Lower leg skin (tissue), 3 donors: ENCODE data around the gene ABLIM1.

Experiments used
- POLR2A ChIP-seq, 2 donors: fragments of 450-650 bp; IDR thresholded peaks; one replicate each; pipeline ENCODE4 v1.6.1; 2016 to 2017; ENCODE audit warnings: antibody characterized with exemption in 2 of 2, mild to moderate bottlenecking in 1 of 2, moderate library complexity in 1 of 2
- TF ChIP-seq, protein P1 (sequence below), 3 donors: fragments of 450-650 bp; IDR thresholded peaks; one replicate each; pipeline ENCODE4 v1.5.1; 2016; ENCODE audit warnings: antibody characterized with exemption in 3 of 3, mild to moderate bottlenecking in 3 of 3, moderate library complexity in 2 of 3

DNA sequence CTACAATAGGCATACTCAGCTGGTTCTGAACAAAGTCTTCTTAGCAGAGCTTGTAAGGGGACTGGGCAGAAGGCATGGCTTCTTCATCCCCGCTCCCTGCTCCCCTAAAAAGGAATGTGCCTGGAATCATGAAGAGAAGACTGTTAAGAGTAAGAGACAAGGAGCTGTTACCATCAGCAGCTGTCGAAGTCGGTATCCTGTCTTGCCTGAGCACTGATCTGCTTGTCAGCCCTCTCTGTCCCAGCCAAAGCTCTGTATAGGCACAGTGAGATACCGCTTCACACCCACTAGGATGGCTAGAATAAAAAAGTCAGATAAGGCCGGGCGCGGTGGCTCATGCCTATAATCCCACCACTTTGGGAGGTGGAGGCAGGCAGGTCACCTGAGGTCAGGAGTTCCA is 2.4 kb downstream of the ABLIM1 start:
- TF ChIP-seq, protein P1, sequence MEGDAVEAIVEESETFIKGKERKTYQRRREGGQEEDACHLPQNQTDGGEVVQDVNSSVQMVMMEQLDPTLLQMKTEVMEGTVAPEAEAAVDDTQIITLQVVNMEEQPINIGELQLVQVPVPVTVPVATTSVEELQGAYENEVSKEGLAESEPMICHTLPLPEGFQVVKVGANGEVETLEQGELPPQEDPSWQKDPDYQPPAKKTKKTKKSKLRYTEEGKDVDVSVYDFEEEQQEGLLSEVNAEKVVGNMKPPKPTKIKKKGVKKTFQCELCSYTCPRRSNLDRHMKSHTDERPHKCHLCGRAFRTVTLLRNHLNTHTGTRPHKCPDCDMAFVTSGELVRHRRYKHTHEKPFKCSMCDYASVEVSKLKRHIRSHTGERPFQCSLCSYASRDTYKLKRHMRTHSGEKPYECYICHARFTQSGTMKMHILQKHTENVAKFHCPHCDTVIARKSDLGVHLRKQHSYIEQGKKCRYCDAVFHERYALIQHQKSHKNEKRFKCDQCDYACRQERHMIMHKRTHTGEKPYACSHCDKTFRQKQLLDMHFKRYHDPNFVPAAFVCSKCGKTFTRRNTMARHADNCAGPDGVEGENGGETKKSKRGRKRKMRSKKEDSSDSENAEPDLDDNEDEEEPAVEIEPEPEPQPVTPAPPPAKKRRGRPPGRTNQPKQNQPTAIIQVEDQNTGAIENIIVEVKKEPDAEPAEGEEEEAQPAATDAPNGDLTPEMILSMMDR (IDR thresholded peaks at IDR 0.05), result no peak
- no peak for TF ChIP-seq POLR2A (IDR thresholded peaks at IDR 0.05)
